IMR-90 (cell line): ENCODE results near the gene PRDX5. TPM values are rescaled to one million over a fixed set of nuclear protein-coding genes. Genes with fewer than 3 reads are reported as not detected.
A peak's percentile ranks its signal among the peaks of the same experiment; 100 is the strongest.

Experiments
- ATAC-seq: fragments of 200-7000 bp; cut with Tn5 transposase; 2 replicates; pipeline ENCODE4 v1.9.1; 2020; ENCODE audit warnings: low read depth, mild to moderate bottlenecking, moderate library complexity
- BruUV-seq: library from RNA; stranded (reverse); fragments of 400-500 nt; replicated peaks from 2 replicates; lab custom pipeline; 2021; lab: Mats Ljungman, UMichigan
- CTCF ChIA-PET: fragments of 300-600 bp; formaldehyde crosslinking; extraction: SDS; loops from one replicate; lab custom pipeline; 2021; ENCODE audit warnings: antibody characterized with exemption; lab: Yijun Ruan, JAX
- POLR2A ChIA-PET: fragments of 300-600 bp; sonication (Branson Sonifier 250); formaldehyde crosslinking; loops from one replicate; lab custom pipeline; 2022; ENCODE audit warnings: antibody characterized with exemption; ENCODE audit not compliant: unreplicated experiment; lab: Charles Lee
- DNase-seq: peaks from one replicate; pipeline ENCODE4 v3.0.0; 2013
- H2AFZ ChIP-seq: replicated peaks from 2 replicates; pipeline ENCODE3; 2013; ENCODE audit warnings: low read length, mild to moderate bottlenecking; ENCODE audit not compliant: poor library complexity
- H2AK5ac ChIP-seq: 2 replicates; pipeline ENCODE4 v1.6.1; 2013; ENCODE audit warnings: low read depth, low read length, inconsistent platforms
- H2AK9ac ChIP-seq: replicated peaks from 2 replicates; pipeline ENCODE3; 2013; ENCODE audit warnings: mild to moderate bottlenecking, low read depth, low read length, moderate library complexity; ENCODE audit not compliant: poor library complexity
- H2BK120ac ChIP-seq: 2 replicates; pipeline ENCODE4 v1.6.1; 2013; ENCODE audit warnings: low read depth, low read length, inconsistent platforms
- H2BK15ac ChIP-seq: 3 replicates; pipeline ENCODE4 v1.6.1; 2013; ENCODE audit warnings: low read depth, low read length, inconsistent platforms
- H2BK20ac ChIP-seq: 2 replicates; pipeline ENCODE4 v1.6.1; 2013; ENCODE audit warnings: low read depth, mild to moderate bottlenecking, inconsistent platforms, low read length, moderate library complexity
- H2BK5ac ChIP-seq: 2 replicates; pipeline ENCODE4 v1.6.1; 2013; ENCODE audit warnings: mild to moderate bottlenecking, low read depth, low read length, inconsistent platforms; ENCODE audit not compliant: poor library complexity, severe bottlenecking
- H3K14ac ChIP-seq: replicated peaks from 2 replicates; pipeline ENCODE4 v1.6.1; 2013; ENCODE audit warnings: low read depth, low read length, inconsistent platforms
- H3K18ac ChIP-seq: 2 replicates; pipeline ENCODE4 v1.6.1; 2013; ENCODE audit warnings: low read depth, low read length, control low read depth
- H3K23ac ChIP-seq: 2 replicates; pipeline ENCODE4 v1.6.1; 2013; ENCODE audit warnings: low read depth, low read length, inconsistent platforms
- H3K27ac ChIP-seq: 2 replicates; pipeline ENCODE4 v1.5.1; 2013; ENCODE audit warnings: mild to moderate bottlenecking, control low read depth, low read length; ENCODE audit not compliant: insufficient read depth
- H3K27me3 ChIP-seq: 2 replicates; pipeline ENCODE4 v1.6.1; 2013; ENCODE audit warnings: low read length; ENCODE audit not compliant: control insufficient read depth, insufficient read depth
- H3K36me3 ChIP-seq: 2 replicates; pipeline ENCODE4 v1.6.1; 2013; ENCODE audit warnings: low read length, mixed read lengths; ENCODE audit not compliant: control insufficient read depth, insufficient read depth
- H3K4ac ChIP-seq: 2 replicates; pipeline ENCODE4 v1.6.1; 2013; ENCODE audit warnings: low read depth, low read length, inconsistent platforms
- H3K4me1 ChIP-seq: 2 replicates; pipeline ENCODE4 v1.6.1; 2013; ENCODE audit warnings: low read length, mixed read lengths; ENCODE audit not compliant: control insufficient read depth, insufficient read depth
- H3K4me2 ChIP-seq: 2 replicates; pipeline ENCODE4 v1.6.1; 2013; ENCODE audit warnings: low read depth, mild to moderate bottlenecking, control low read depth, low read length, moderate library complexity
- H3K4me3 ChIP-seq: 2 replicates; pipeline ENCODE4 v1.5.1; 2013; ENCODE audit warnings: low read depth, mild to moderate bottlenecking, control low read depth, low read length, moderate library complexity; ENCODE audit not compliant: insufficient read depth
- H3K56ac ChIP-seq: 2 replicates; pipeline ENCODE4 v1.6.1; 2013; ENCODE audit warnings: low read length, inconsistent platforms; ENCODE audit not compliant: insufficient read depth; ENCODE audit errors: extremely low read depth
- H3K79me1 ChIP-seq, 2 experiments: 2 replicates each; pipeline ENCODE4 v1.6.1; 2013; ENCODE audit warnings: low read length in 2 of 2, inconsistent platforms in 1 of 2, low read depth in 1 of 2
- H3K9ac ChIP-seq: 2 replicates; pipeline ENCODE4 v1.6.1; 2013; ENCODE audit warnings: low read depth, low read length, control low read depth
- H3K9me1 ChIP-seq: 2 replicates; pipeline ENCODE4 v1.6.1; 2013; ENCODE audit warnings: low read length, inconsistent platforms; ENCODE audit not compliant: insufficient read depth
- H3K9me3 ChIP-seq: 2 replicates; pipeline ENCODE4 v1.6.1; 2013; ENCODE audit warnings: low read length; ENCODE audit not compliant: control insufficient read depth, insufficient read depth
- H4K20me1 ChIP-seq: 2 replicates; pipeline ENCODE4 v1.6.1; 2013; ENCODE audit warnings: low read length, inconsistent platforms; ENCODE audit not compliant: insufficient read depth
- H4K5ac ChIP-seq: 2 replicates; pipeline ENCODE4 v1.6.1; 2013; ENCODE audit warnings: mild to moderate bottlenecking, low read depth, low read length, control low read depth
- H4K8ac ChIP-seq, 2 experiments: 2 replicates each; pipeline ENCODE4 v1.6.1; 2013; ENCODE audit warnings: low read depth in 2 of 2, low read length in 2 of 2, control low read depth in 1 of 2, inconsistent platforms in 1 of 2
- H4K91ac ChIP-seq: 2 replicates; pipeline ENCODE4 v1.6.1; 2013; ENCODE audit warnings: low read depth, low read length, inconsistent platforms; ENCODE audit not compliant: insufficient read depth
- CEBPB ChIP-seq: IDR thresholded peaks from 2 replicates; pipeline ENCODE4 v1.6.1; 2012; ENCODE audit warnings: low read depth, low read length, improper control_type of control experiment
- FOS ChIP-seq: fragments of 150-350 bp; IDR thresholded peaks from 2 replicates; pipeline ENCODE4 v1.6.1; 2016; ENCODE audit warnings: low read depth, low read length
- MAFK ChIP-seq: IDR thresholded peaks from 2 replicates; pipeline ENCODE4 v1.6.1; 2012; ENCODE audit warnings: low read depth, low read length, improper control_type of control experiment
- WGBS, 2 experiments: methylation state at CpG; one replicate each; pipeline versions ENCODE4 v1.1.5 to v1.1.7; 2013; ENCODE audit warnings: missing lambda C conversion rate in 2 of 2; ENCODE audit not compliant: insufficient read length in 1 of 2; ENCODE audit errors: extremely low coverage in 2 of 2; 5-methylcytosine and 5-hydroxymethylcytosine counted together
- dilution Hi-C: fragments of 300-500 bp; cut with HindIII; formaldehyde crosslinking; loops from one replicate; pipeline ENCODE4 v1.14.3; 2018; ENCODE audit warnings: low sequenced_read_pairs; ENCODE audit not compliant: unreplicated experiment
- in situ Hi-C: fragments of 300-500 bp; cut with MboI; formaldehyde crosslinking; loops from 3 replicates; pipeline ENCODE4 v1.14.3; 2019; ENCODE audit warnings: low sequenced_read_pairs, inconsistent platforms, mixed read lengths
- intact Hi-C: fragments of 100-400 bp; cut with micrococcal nuclease; formaldehyde crosslinking; loops from 2 replicates; pipeline ENCODE4 v1.10.0; 2022
- polyA plus RNA-seq, 3 experiments: library from polyadenylated mRNA; depleted of rRNA; stranded (reverse); fragments of >200 nt; gene quantifications; 2 replicates each; pipeline ENCODE4 v1.2.3, GENCODE V29; 2012; ENCODE audit warnings: low replicate concordance in 1 of 3
- total RNA-seq: library from RNA; depleted of rRNA; stranded (reverse); fragments of >200 nt; gene quantifications from 2 replicates; pipeline ENCODE4 v1.2.3, GENCODE V29; 2012

The PRDX5 gene
- total and polyA plus RNA-seq, 2 of the 4 experiments (the other 2 are of a cell fraction): 120 to 292 TPM

DNA sequence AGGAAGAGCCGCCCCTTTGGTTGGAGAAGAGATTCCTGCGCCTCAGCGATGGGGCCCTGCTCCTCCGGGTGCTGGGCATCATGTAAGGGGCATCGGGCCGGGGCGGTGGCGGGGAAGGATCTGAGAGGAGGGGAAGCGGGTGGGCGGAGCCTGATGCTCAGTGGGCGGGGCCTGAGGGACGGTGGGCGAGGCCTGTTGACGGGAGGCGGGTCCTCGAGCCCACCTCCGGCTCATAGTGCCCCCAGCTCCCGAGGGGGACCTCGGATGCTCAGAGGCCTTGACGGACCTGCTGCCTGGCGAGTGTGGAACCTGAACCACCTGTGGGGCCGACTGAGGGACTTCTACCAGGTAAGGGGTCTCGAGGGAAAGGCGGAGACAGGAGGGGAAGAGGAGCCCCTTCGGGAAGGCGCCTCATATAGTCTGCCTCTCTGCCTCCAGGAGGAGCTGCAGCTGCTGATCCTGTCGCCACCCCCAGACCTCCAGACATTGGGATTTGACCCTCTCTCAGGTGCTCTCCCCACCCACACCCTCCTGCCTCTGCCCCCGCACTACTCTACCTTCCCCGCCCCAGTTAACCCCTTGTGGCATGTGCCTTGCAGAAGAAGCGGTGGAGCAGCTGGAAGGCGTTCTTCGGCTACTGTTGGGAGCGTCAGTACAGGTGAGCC is 22.9 kb downstream of the PRDX5 start:
- H3K14ac ChIP-seq: no peak overlapping the region
- no peaks in the 10 kb centered on the region for H3K79me1 ChIP-seq
- ChIA-PET CTCF (interaction anchor here (0.6 kb wide), 1 partner anchor 14 kb away, joined by 3 read pairs; no protein-coding TSS in a partner anchor), POLR2A (no interaction called here)
- peak overlapping the region; percentile 11 for H2AFZ ChIP-seq
- no peak overlapping the region for H4K91ac ChIP-seq
- no peak overlapping the region for H2AK5ac ChIP-seq
- dilution Hi-C loops (no loop called here), intact Hi-C loops (no loop called here), in situ Hi-C loops (no loop called here)
- no peak overlapping the region for H3K18ac ChIP-seq
- H3K56ac ChIP-seq: no peak overlapping the region
- no peak overlapping the region for H3K23ac ChIP-seq
- no peak overlapping the region for H2BK20ac ChIP-seq
- no peak overlapping the region for H3K4ac ChIP-seq
- no peak overlapping the region for H4K8ac ChIP-seq
- H3K4me3 ChIP-seq: no peak overlapping the region
- no peak overlapping the region for H2BK15ac ChIP-seq
- H3K27ac ChIP-seq: no peak overlapping the region
- no peak overlapping the region for H3K4me2 ChIP-seq
- H2AK9ac ChIP-seq: no peak overlapping the region
- DNase-seq (no peak), ATAC-seq (no peak)
- H3K27me3 ChIP-seq: peaks cover 9% of the 10 kb centered on the region; the same call in 1 of the 2 replicates
- TF ChIP-seq FOS (no peak), MAFK (no peak), CEBPB (no peak)
- H3K36me3 ChIP-seq: no peaks in the 10 kb centered on the region
- H3K9me1 ChIP-seq: no peaks in the 10 kb centered on the region
- no peaks in the 10 kb centered on the region for H3K9me3 ChIP-seq
- no peak overlapping the region for H2BK120ac ChIP-seq
- no peak overlapping the region for H3K9ac ChIP-seq
- BruUV-seq: no TSS peak
- 41% methylated on average over 9 of the region's 33 CpGs; no CpG with 5 or more reads in 1 of the 2 experiments for WGBS, 2 experiments
- no peaks in the 10 kb centered on the region for H4K20me1 ChIP-seq
- H3K4me1 ChIP-seq: peaks cover 6% of the 10 kb centered on the region
- H2BK5ac ChIP-seq: no peak overlapping the region
- H4K5ac ChIP-seq: no peak overlapping the region
